Prostate gland (tissue), 2 donors: ENCODE data around the gene SIN3B.

Source experiments
- CTCF ChIP-seq, 4 experiments: fragments of 200-600 bp in 2 of 4; fragments of 450-650 bp in 2 of 4; sonication (generic) in 2 of 4; IDR thresholded peaks; 1 replicate in 3 of 4; 2 replicates in 1 of 4; pipeline ENCODE4 v1.5.1; 2016 to 2019; ENCODE audit warnings: antibody characterized with exemption in 4 of 4, mild to moderate bottlenecking in 2 of 4, moderate library complexity in 2 of 4
- POLR2A ChIP-seq: fragments of 450-650 bp; IDR thresholded peaks from one replicate; pipeline ENCODE4 v1.6.1; 2016; ENCODE audit warnings: antibody characterized with exemption, mild to moderate bottlenecking

GRCh38 chr19:16847430-16847829, 18.2 kb downstream of the SIN3B start:
- no peak for TF ChIP-seq CTCF (IDR thresholded peaks at IDR 0.05)
- no peak for TF ChIP-seq POLR2A
